GM12878 (cell line): Measurements from ENCODE around the gene MPRIP. TPM values are rescaled to one million over a fixed set of nuclear protein-coding genes. Genes with fewer than 3 reads are reported as not detected.

Experiments
- ATAC-seq: fragments of 200-7000 bp; cut with Tn5 transposase; 3 replicates; pipeline ENCODE4 v1.9.1; 2020; ENCODE audit warnings: mild to moderate bottlenecking, moderate library complexity
- BruUV-seq: library from RNA; stranded (reverse); fragments of 400-500 nt; replicated peaks from 2 replicates; lab custom pipeline; 2021; lab: Mats Ljungman, UMichigan
- CTCF ChIA-PET: fragments of 300-600 bp; sonication (Branson Sonifier 250); formaldehyde crosslinking; extraction: SDS; loops from one replicate; lab custom pipeline; 2021; ENCODE audit warnings: inconsistent platforms; lab: Yijun Ruan, JAX
- POLR2A ChIA-PET: fragments of 350-600 bp; formaldehyde crosslinking; extraction: SDS; loops from one replicate; lab custom pipeline; 2021; ENCODE audit warnings: inconsistent platforms; lab: Charles Lee
- RAD21 ChIA-PET: fragments of 300-600 bp; sonication (Branson Sonifier 250); formaldehyde crosslinking; loops from one replicate; lab custom pipeline; 2023; ENCODE audit warnings: antibody characterized with exemption; ENCODE audit not compliant: unreplicated experiment; lab: Charles Lee
- SMC1A ChIA-PET: fragments of 300-600 bp; sonication (Branson Sonifier 250); formaldehyde crosslinking; loops from one replicate; lab custom pipeline; 2023; ENCODE audit not compliant: unreplicated experiment, uncharacterized antibody; lab: Charles Lee
- DNase-seq: peaks from one replicate; pipeline ENCODE4 v3.0.0-alpha.2; 2011; ENCODE audit warnings: low read depth, low spot score
- FAIRE-seq: peaks from 3 replicates; lab custom pipeline; 2011; peaks lifted over from hg19 to GRCh38; lab: Jason Lieb, UNC
- H2AFZ ChIP-seq: 2 replicates; pipeline ENCODE4 v1.6.0; 2011; ENCODE audit warnings: low read depth, low read length, control low read depth; ENCODE audit not compliant: control insufficient read depth
- H3K27ac ChIP-seq: 2 replicates; pipeline ENCODE4 v1.5.1; 2011; ENCODE audit warnings: control low read depth; ENCODE audit not compliant: control insufficient read depth, insufficient read depth
- H3K27me3 ChIP-seq, 2 experiments: replicated peaks in 1 of 2; 2 replicates each; pipeline versions ENCODE4 v1.6.0 to v1.6.1; 2011; ENCODE audit warnings: low read length in 1 of 2; ENCODE audit not compliant: control insufficient read depth in 2 of 2, insufficient read depth in 2 of 2
- H3K36me3 ChIP-seq, 2 experiments: 2 replicates each; pipeline ENCODE4 v1.5.1; 2011; ENCODE audit warnings: low read length in 1 of 2; ENCODE audit not compliant: control insufficient read depth in 2 of 2, insufficient read depth in 2 of 2
- H3K4me1 ChIP-seq: 2 replicates; pipeline ENCODE4 v1.6.1; 2011; ENCODE audit warnings: mild to moderate bottlenecking, low read length, moderate library complexity, mixed read lengths; ENCODE audit not compliant: control insufficient read depth, insufficient read depth
- H3K4me2 ChIP-seq: 2 replicates; pipeline ENCODE4 v1.6.0; 2011; ENCODE audit warnings: control low read depth; ENCODE audit not compliant: control insufficient read depth, insufficient read depth
- H3K4me3 ChIP-seq: fragments of 200-600 bp; sonication (generic); 2 replicates; pipeline ENCODE4 v1.5.1; 2016
- H3K79me2 ChIP-seq: 2 replicates; pipeline ENCODE4 v1.6.0; 2011; ENCODE audit warnings: low read length; ENCODE audit not compliant: control insufficient read depth, insufficient read depth
- H3K9ac ChIP-seq: 2 replicates; pipeline ENCODE4 v1.8.0; 2011; ENCODE audit warnings: low read length, control low read depth, mixed read lengths; ENCODE audit not compliant: control insufficient read depth, insufficient read depth
- H3K9me3 ChIP-seq: replicated peaks from 3 replicates; pipeline ENCODE4 v1.5.1; 2011; ENCODE audit warnings: mild to moderate bottlenecking, low read length; ENCODE audit not compliant: control insufficient read depth, insufficient read depth
- H4K20me1 ChIP-seq: 2 replicates; pipeline ENCODE4 v1.6.0; 2011; ENCODE audit not compliant: control insufficient read depth, insufficient read depth
- BMI1 ChIP-seq: fragments of 450-650 bp; IDR thresholded peaks from 2 replicates; pipeline ENCODE4 v1.6.1; 2016; ENCODE audit warnings: mild to moderate bottlenecking, moderate library complexity, borderline replicate concordance
- CREB1 ChIP-seq: IDR thresholded peaks from 2 replicates; pipeline ENCODE4 v1.6.1; 2012; ENCODE audit warnings: low read depth, mild to moderate bottlenecking, inconsistent platforms
- EED ChIP-seq: sonication (generic); IDR thresholded peaks from 2 replicates; pipeline ENCODE4 v1.6.1; 2016; ENCODE audit warnings: antibody characterized with exemption, low read depth
- ESRRA ChIP-seq: IDR thresholded peaks from 2 replicates; pipeline ENCODE4 v1.6.1; 2012; ENCODE audit warnings: mild to moderate bottlenecking, low read length, improper control_type of control experiment
- EZH2 ChIP-seq: IDR thresholded peaks from 2 replicates; pipeline ENCODE4 v1.6.1; 2012; ENCODE audit warnings: low read depth, mild to moderate bottlenecking, control low read depth, inconsistent platforms, low read length, borderline replicate concordance; ENCODE audit not compliant: control insufficient read depth
- JUNB ChIP-seq: IDR thresholded peaks from 2 replicates; pipeline ENCODE4 v1.6.1; 2016; ENCODE audit warnings: antibody characterized with exemption, mild to moderate bottlenecking
- NFXL1 ChIP-seq: fragments of 450-650 bp; IDR thresholded peaks from 2 replicates; pipeline ENCODE4 v1.6.1; 2017; ENCODE audit warnings: antibody characterized with exemption, mild to moderate bottlenecking, borderline replicate concordance
- RCOR1 ChIP-seq: conservative IDR thresholded peaks from 2 replicates; pipeline ENCODE4 v1.6.1; 2012; ENCODE audit warnings: low read depth, low read length, improper control_type of control experiment
- RUNX3 ChIP-seq: IDR thresholded peaks from 2 replicates; pipeline ENCODE4 v1.6.1; 2012; ENCODE audit warnings: low read length, inconsistent platforms
- SIX5 ChIP-seq: IDR thresholded peaks from 2 replicates; pipeline ENCODE4 v1.6.1; 2011; ENCODE audit warnings: mild to moderate bottlenecking, low read depth, low read length, moderate library complexity; ENCODE audit not compliant: severe bottlenecking
- YBX1 ChIP-seq: fragments of 450-650 bp; IDR thresholded peaks from 2 replicates; pipeline ENCODE4 v1.6.1; 2016; ENCODE audit warnings: antibody characterized with exemption
- WGBS: methylation state at CpG from one replicate; pipeline ENCODE4 v1.1.6; 2016; ENCODE audit warnings: low lambda C conversion rate; ENCODE audit not compliant: insufficient replicate concordance, insufficient coverage; ENCODE audit errors: missing lambda C conversion rate; 5-methylcytosine and 5-hydroxymethylcytosine counted together
- in situ Hi-C: fragments of 300-500 bp; cut with MboI; formaldehyde crosslinking; loops from 9 replicates; pipeline ENCODE4 v1.14.3; 2018; ENCODE audit warnings: mixed read lengths
- intact Hi-C: fragments of 100-400 bp; cut with micrococcal nuclease; formaldehyde crosslinking; loops from one replicate; pipeline ENCODE4 v1.14.2; 2022; ENCODE audit not compliant: unreplicated experiment
- polyA plus RNA-seq, 11 experiments: library from polyadenylated mRNA; depleted of rRNA in 4 of 11; unstranded in 6 of 11; stranded (reverse) in 5 of 11; fragments of >200 nt; fragmentation: Nextera tagmentation in 4 of 11; fragmentation: Illumina TruSeq in 1 of 11; extraction: Ambion mirVana in 4 of 11; extraction: Trizol in 1 of 11; gene quantifications; 1 replicate in 1 of 11; 2 replicates in 10 of 11; pipeline versions ENCODE4 v1.2.1 to v1.2.3, GENCODE V29; 2011 to 2016; ENCODE audit warnings: inconsistent platforms in 2 of 11, missing spikeins in 2 of 11, low read depth in 1 of 11
- total RNA-seq, 4 experiments: library from RNA; depleted of rRNA in 3 of 4; stranded (reverse); fragments of >200 nt in 3 of 4; fragmentation: Illumina TruSeq in 1 of 4; extraction: Trizol in 1 of 4; gene quantifications; 2 replicates each; pipeline versions ENCODE4 v1.2.1 to v1.2.3, GENCODE V29; 2013 to 2021
- TF ChIP-seq, protein P1 (sequence below): IDR thresholded peaks from 2 replicates; pipeline ENCODE4 v1.6.1; 2012; ENCODE audit warnings: low read depth, low read length, improper control_type of control experiment
- TF ChIP-seq, protein P2 (sequence below): fragments of 450-650 bp; formaldehyde crosslinking; IDR thresholded peaks from 2 replicates; pipeline ENCODE4 v1.5.0; 2022; ENCODE audit warnings: mild to moderate bottlenecking, missing genetic modification characterization

Gene MPRIP
- total and polyA plus RNA-seq, 10 of the 15 experiments (the other 5 are each of a cell fraction or from before 2014, with no cell fraction given), result 16.5 to 168 (median 71.7) TPM

DNA sequence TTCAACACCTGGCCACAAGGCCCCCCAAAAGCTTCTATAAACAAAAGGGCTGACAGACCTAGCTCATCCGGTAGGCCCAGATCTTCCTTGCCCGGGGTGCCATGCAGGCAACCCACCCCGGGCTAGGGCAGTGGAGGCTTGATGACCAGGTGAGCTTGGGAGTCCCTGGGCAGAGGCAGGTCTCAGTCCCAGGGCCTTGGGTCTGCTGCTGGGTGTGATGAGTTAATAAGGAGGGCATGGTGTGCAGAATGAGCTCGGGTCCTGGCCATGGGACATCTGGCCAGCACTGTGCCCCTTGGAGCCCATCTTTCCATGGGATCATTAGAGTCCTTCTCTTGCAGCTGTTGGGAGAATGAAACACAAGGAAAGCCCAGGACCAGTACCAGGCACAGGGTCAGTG lies 20.2 kb upstream of the MPRIP start (continued):
- TF ChIP-seq ESRRA (no peak), SIX5 (no peak)

DNA sequence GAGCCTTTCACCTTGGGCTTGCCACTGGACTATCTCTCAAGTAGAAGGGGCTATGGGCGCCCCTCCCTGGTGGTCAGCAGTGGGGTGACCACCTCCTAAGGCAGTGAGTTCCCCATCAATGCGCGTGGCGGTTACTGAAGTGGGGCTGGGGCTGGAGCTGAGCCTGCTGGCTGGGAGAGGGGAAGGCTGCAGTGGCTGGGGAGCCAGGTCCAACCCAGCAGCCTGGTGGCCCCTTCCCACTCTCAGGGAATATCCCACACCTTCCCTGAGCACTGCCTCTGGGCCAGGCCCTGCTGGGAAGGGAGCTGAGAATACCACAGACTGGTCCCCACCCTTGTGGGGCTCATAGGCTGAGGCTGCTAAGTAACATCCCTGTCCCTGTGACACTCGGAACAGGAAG lies 19.8 kb upstream of the MPRIP start:
- H3K79me2 ChIP-seq, result no peaks in the 10 kb centered on the region
- no peak overlapping the region for H3K9ac ChIP-seq
- 54% methylated on average over 5 of the region's 5 CpGs for WGBS
- intact Hi-C loops (no loop called here), in situ Hi-C loops (no loop called here)
- TF ChIP-seq EED (no peak), CREB1 (no peak)
- DNase-seq, result no peak
- no peak overlapping the region for H3K4me3 ChIP-seq
- ChIA-PET CTCF (no interaction called here), POLR2A (no interaction called here), SMC1A (no interaction called here), RAD21 (no interaction called here)
- no TSS peak for BruUV-seq
- FAIRE-seq, result no peak
- no peaks in the 10 kb centered on the region for H3K4me1 ChIP-seq
- ATAC-seq, result no peak
- H3K27ac ChIP-seq, result no peak overlapping the region
- H3K27me3 ChIP-seq, result no peaks in the 10 kb centered on the region; a peak in 1 of 4 replicates
- no peaks in the 10 kb centered on the region for H3K9me3 ChIP-seq
- H3K4me2 ChIP-seq, result no peak overlapping the region
- H3K36me3 ChIP-seq, result no peaks in the 10 kb centered on the region
- H4K20me1 ChIP-seq, result no peaks in the 10 kb centered on the region
- H2AFZ ChIP-seq, result no peak overlapping the region

DNA sequence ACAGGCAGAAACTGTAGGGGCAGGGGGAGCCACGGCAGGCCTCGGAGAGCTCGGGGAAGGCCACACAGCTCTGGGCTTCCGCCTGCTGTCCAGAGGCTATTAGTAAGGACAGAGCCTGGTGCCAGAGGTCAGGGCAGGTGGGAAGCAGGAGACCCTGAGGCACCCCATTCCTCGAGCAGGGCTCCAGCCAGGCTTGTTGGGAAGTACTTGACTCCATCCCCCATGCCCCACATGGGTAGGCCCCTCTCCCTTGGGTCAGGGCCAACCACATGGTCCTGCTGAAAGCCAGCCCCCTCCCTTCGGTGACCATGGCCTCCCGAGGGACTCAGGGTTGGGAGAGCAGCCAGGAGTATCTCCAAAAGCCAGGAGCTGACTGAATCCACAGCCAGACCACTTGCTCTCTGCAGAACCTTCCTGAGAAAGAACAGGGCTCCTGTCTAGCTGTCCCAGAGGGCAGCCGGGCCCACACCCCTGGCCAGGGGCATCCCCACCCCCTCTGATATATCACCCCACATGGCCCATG lies 17.4 kb upstream of the MPRIP start:
- Histone ChIP-seq H3K36me3 (no peaks in the 10 kb centered on the region), H3K9ac (no peak overlapping the region), H3K4me3 (no peak overlapping the region), H3K79me2 (no peaks in the 10 kb centered on the region), H2AFZ (no peak overlapping the region), H3K4me1 (no peaks in the 10 kb centered on the region), H3K27me3 (no peaks in the 10 kb centered on the region; a peak in 1 of 4 replicates), H3K4me2 (no peak overlapping the region), H4K20me1 (no peaks in the 10 kb centered on the region), H3K9me3 (no peaks in the 10 kb centered on the region), H3K27ac (no peak overlapping the region)
- ATAC-seq, result no peak
- RAD21 ChIA-PET, result no interaction called here
- POLR2A ChIA-PET, result interaction anchor here (0.6 kb wide), 1 partner anchor 23 kb away, joined by 3 read pairs; no protein-coding TSS in a partner anchor
- no peak for DNase-seq
- CTCF ChIA-PET, result no interaction called here
- 26% methylated on average over 8 of the region's 8 CpGs for WGBS
- BruUV-seq, result no TSS peak
- FAIRE-seq, result no peak
- SMC1A ChIA-PET, result no interaction called here
- intact Hi-C loops (no loop called here), in situ Hi-C loops (no loop called here)
- no peak for TF ChIP-seq NFXL1
- no peak for TF ChIP-seq BMI1
- no peak for TF ChIP-seq RUNX3
- TF ChIP-seq YBX1, result no peak
- TF ChIP-seq, protein P1, sequence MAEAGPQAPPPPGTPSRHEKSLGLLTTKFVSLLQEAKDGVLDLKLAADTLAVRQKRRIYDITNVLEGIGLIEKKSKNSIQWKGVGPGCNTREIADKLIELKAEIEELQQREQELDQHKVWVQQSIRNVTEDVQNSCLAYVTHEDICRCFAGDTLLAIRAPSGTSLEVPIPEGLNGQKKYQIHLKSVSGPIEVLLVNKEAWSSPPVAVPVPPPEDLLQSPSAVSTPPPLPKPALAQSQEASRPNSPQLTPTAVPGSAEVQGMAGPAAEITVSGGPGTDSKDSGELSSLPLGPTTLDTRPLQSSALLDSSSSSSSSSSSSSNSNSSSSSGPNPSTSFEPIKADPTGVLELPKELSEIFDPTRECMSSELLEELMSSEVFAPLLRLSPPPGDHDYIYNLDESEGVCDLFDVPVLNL, result no peak
- no peak for TF ChIP-seq EZH2
- TF ChIP-seq JUNB, result no peak
- TF ChIP-seq, protein P2, sequence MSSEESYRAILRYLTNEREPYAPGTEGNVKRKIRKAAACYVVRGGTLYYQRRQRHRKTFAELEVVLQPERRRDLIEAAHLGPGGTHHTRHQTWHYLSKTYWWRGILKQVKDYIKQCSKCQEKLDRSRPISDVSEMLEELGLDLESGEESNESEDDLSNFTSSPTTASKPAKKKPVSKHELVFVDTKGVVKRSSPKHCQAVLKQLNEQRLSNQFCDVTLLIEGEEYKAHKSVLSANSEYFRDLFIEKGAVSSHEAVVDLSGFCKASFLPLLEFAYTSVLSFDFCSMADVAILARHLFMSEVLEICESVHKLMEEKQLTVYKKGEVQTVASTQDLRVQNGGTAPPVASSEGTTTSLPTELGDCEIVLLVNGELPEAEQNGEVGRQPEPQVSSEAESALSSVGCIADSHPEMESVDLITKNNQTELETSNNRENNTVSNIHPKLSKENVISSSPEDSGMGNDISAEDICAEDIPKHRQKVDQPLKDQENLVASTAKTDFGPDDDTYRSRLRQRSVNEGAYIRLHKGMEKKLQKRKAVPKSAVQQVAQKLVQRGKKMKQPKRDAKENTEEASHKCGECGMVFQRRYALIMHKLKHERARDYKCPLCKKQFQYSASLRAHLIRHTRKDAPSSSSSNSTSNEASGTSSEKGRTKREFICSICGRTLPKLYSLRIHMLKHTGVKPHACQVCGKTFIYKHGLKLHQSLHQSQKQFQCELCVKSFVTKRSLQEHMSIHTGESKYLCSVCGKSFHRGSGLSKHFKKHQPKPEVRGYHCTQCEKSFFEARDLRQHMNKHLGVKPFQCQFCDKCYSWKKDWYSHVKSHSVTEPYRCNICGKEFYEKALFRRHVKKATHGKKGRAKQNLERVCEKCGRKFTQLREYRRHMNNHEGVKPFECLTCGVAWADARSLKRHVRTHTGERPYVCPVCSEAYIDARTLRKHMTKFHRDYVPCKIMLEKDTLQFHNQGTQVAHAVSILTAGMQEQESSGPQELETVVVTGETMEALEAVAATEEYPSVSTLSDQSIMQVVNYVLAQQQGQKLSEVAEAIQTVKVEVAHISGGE (CRISPR knock-in tag), result no peak
- TF ChIP-seq RCOR1, result no peak
